NCI-H2227 (cell line): Measurements from ENCODE around the gene DNAAF6.

ENCODE experiments used
- DNase-seq: peaks from one replicate; lab custom pipeline; 2025; ENCODE audit not compliant: unreplicated experiment; lab: John Stamatoyannopoulos, UW

Gene DNAAF6

GRCh38 chrX:107290019-107290418 is 83.6 kb downstream of the DNAAF6 start:
- DNase-seq: no peak

GRCh38 chrX:107293056-107293455 is 86.6 kb downstream of the DNAAF6 start:
- DNase-seq: no peak
